Hematopoietic multipotent progenitor cell treated with erythropoietin and hydrocortisone succinate and interleukin-3 and kit ligand, for 4 days (in vitro differentiated cells): ENCODE results near the gene FTHL17.

Experiments used
- DNase-seq: peaks from one replicate; pipeline ENCODE4 v3.0.0-alpha.2; 2015

The FTHL17 gene

GRCh38 chrX:31071725-31072124 lies at the start of gene FTHL17:
Gene FTHL17 (minus strand): TSS chrX:31072041. CDS start chrX:31071953, 88 bp downstream.
- DNase-seq, result no peak

- no peak for DNase-seq
Measured at GRCh38 chrX:31117266-31117665, 45.4 kb upstream of the FTHL17 start.

DNA sequence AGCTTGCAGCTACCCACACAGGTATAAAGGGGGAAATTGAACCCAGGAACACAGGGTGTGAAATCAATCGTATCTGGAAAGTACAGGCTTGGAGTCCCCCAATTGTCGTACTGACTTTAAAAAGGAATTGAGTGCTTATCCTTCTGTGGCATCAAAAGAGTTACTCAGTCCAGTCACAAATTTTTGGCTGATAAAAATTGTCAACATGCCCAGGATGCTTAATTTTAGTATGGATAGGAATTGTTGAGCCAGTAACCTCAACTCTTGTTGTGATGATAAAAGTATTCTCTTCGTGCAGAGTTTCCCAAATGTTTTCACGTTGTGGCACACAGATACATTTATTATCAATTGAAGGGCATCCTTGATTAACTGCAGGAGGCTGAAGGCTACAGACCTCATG lies 43.6 kb upstream of the FTHL17 start:
- DNase-seq, result no peak

DNA sequence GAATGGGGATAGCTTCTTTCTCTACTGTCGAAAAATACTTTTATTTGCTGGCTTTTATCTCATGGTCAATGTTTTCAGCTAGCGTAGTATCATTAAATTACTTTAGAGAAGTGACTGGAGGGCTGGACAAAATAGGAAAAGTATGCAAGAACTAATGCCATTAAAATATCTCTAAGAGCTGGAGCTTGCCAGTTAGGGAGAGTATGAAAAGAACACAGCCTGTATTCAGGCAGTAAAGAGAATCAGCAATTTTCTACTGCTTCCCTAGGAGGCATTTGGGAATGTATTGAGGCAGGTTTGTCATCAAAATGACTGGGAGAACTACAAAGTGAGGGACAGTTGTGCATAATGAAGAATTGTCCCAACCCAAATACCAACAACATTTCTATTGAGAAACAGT lies 43.0 kb upstream of the FTHL17 start:
- no peak for DNase-seq

GRCh38 chrX:31112226-31112999 lies 40.6 kb upstream of the FTHL17 start:
- no peak for DNase-seq

DNA sequence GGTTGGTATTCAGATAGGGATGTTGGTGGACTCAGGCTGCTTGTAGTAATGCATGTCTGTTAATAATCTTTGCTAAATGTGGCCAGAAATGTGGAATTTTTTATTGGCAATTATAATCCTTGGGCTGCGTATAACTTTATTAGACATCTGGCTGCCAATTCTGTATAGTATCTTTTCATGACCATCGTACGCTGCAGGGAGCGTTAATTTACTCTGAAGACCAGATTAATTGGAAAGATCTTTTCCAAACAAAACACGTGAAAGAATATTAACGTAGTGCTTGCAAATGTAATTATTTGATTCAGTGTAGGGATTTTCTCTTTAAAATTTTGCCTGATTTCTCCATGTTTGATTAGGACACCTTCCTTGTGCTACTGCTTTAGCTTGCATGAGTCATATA lies 38.8 kb upstream of the FTHL17 start:
- DNase-seq, result no peak

- peak; percentile 58 for DNase-seq
Measured at GRCh38 chrX:31099536-31100090, 27.8 kb upstream of the FTHL17 start.

DNA sequence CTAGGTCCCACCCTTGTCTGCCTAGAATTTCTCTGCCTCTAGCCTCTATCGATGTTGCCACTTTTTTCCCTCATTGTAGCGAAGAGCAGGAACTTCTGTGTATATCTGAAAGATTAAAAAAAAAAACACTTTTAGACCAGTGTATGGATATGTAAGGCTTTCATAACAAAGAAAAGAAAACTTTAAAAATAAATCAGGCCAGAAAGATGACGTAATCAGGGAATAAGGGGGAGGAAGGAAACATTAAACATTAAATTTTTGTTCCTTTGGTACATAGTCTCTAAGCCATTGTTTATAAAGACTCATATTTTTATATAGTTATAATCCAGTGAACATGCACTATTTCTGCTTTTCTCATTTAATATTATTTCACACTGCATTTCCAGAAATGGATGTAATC lies 26.2 kb upstream of the FTHL17 start:
- DNase-seq, result no peak

DNA sequence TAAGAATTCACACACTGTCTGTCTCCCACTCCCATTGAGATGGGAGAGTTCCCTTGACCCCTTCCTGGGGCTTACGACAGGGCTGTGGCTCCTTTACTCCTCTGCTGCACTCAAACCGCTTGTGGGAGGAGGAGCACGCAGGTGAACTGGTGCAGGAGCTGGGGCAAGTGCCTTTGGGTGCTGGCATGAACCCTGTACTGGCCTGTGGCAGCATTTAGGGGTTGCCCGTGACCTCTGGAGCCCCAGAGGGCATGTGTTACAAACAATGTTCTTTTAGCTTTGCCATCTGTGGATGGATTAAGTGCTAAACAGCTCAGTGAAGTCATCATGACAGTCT lies 21.8 kb upstream of the FTHL17 start:
- no peak for DNase-seq

GRCh38 chrX:31092970-31093638 lies 21.3 kb upstream of the FTHL17 start:
- no peak for DNase-seq

DNA sequence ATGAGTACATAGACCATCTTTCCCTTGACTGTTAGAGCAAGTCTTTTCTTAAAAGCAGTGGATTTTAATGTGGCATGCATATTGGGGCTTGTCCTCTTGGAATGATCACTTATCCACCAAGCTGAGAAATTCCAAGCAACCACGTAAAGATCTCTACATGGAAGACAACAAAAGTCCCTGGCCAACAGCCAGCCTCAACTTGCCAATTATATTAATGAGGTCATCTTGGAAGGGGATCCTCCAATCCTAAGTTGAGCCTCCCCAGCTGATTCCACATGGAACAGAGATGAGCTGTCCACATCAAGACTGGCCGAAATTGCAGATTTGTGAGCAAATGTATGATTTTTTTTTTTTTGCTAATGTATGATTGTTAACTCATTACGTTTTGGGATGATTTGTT lies 20.6 kb upstream of the FTHL17 start:
- DNase-seq, result no peak

GRCh38 chrX:31091819-31092218 lies 20.0 kb upstream of the FTHL17 start:
- no peak for DNase-seq

DNA sequence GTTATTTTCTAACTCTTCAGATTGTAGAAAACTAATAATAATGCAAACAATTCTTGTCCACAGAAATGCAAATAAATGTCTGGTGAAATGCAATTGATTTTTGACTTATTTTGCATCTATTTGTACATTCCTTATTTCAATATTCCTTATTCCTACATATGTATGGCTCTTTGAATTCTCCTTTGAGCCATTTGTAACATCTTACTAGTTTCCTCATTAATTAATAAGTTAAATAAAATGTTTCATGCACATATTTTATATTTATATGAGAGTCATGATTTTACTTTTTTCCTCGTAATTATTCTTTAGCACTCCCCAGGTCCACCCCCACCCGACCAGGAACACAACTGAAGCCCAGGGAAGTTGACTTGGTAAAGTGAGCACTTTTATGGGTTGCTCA lies 2.7 kb upstream of the FTHL17 start:
- DNase-seq, result no peak

- DNase-seq, result no peak
Measured at GRCh38 chrX:31071262-31071661, 579 bp downstream of the FTHL17 start.

GRCh38 chrX:31070057-31070468 lies 1.8 kb downstream of the FTHL17 start:
- peak; percentile 18 for DNase-seq

GRCh38 chrX:31063114-31063513 lies 8.7 kb downstream of the FTHL17 start:
- DNase-seq, result no peak

GRCh38 chrX:31061091-31061490 lies 10.8 kb downstream of the FTHL17 start:
- DNase-seq, result no peak

GRCh38 chrX:31060016-31060415 lies 11.8 kb downstream of the FTHL17 start:
- DNase-seq, result no peak

- DNase-seq, result no peak
Measured at GRCh38 chrX:31058284-31058683, 13.6 kb downstream of the FTHL17 start.

DNA sequence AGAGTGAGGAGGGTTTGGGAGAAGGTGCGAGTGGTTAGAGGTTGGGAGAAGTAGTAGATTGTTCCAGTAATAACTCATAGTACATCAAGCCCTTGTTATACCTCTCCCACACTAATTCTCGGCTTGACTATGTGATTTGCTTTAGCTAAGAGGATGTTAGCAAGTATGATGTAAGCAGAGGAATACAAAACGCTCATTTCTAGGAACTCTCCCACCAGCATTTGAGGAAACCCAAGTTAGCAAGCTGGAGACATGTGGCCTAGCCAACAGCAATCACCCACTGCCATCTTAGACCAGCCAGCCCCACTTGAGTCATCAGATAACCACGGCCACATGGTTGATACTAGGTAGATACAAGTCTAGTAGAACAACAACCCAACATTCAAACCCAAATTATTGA lies 14.2 kb downstream of the FTHL17 start:
- peak; percentile 45 for DNase-seq

DNA sequence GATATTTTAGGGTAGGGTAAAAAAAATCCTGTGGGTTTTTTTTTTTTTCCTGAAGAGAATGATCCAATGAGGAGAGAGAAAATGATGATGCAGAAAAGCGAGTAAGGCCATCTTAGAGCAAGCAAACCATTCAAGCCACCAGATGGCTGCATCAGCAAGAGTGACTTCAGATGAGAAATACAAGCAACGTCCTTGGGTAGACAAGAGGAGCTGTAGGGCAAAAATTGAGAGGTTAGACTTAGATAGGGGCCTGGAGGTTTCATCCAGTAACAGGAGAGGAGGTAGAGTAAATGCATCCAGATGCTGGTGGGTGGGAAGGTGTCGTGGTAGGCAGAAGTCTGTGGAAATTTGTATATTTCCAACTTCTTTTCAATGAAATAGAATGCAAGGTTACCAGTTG lies 14.6 kb downstream of the FTHL17 start:
- peak; percentile 6 for DNase-seq

- no peak for DNase-seq
Measured at GRCh38 chrX:31053621-31054020, 18.2 kb downstream of the FTHL17 start.

DNA sequence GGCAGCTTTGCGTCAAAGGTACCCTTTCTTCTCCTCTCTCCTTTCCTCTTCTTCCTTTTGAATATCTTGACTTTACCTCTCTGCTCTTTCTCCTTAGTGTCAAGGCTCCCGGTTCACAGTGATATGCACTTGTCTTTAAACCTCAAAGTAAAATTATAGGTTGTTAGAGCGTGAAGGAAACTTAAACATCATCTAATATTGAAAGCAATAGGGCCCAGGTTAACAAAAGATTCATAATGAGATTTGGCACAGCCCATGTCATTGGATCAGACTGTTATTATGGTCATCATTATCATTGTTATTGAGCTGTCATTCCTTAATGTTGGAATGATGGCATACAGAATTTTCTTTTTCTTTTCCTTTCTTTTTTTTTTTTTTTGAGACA lies 32.5 kb downstream of the FTHL17 start:
- no peak for DNase-seq

DNA sequence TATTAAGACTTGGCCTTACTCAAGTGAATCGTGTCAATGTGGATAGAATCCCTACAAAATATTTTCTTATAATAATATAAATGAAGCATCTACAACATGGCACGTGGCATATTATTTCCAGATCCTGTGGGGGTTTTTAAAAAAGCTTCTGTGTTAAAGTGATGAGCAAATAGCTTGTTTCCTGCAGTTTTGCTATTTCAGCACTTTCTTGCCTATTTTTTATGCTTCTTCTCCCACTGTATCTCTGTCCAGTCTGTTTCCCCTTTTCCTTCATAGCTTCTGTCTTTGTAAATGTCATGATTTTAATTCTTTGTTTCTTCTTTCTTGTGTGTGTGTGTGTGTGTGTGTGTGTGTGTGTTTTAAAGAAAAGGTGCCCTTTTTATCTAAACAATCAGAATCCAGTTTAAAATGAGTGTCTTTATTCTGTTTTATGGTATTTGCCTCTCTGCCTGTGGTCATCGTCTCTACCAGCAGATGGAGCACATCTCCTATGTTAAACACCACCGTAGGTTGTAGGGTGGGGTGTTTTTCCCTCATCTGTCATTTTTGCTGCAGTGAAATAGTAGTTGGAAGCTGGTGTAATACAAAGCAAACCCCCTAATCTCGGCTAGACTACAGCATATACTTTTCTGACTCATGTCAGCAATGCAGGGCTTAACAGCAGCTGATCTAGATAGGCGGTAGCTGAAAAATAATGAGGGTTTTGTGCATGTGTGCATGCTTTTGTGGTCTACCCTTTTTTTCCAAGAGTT lies 33.1 kb downstream of the FTHL17 start:
- peak; percentile 73 for DNase-seq
